ENCODE results near the gene C12orf57. TPM values are rescaled to one million over a fixed set of nuclear protein-coding genes. Genes with fewer than 3 reads are reported as not detected.

C12orf57 gene
- total RNA-seq, 1 experiment from 2014 or later = 112 TPM

GRCh38 chr12:6963016-6963731, 19.4 kb downstream of the C12orf57 start:
- peak; percentile 96 for DNase-seq (ENCODE audit: low spot score)

GRCh38 chr12:6963791-6964413, 20.1 kb downstream of the C12orf57 start:
- peak; percentile 56 for DNase-seq (ENCODE audit: low spot score)

- DNase-seq (ENCODE audit: low spot score) = no peak
These were observed 20.8 kb downstream of the C12orf57 start for GRCh38 chr12:6964605-6965025.

DNA sequence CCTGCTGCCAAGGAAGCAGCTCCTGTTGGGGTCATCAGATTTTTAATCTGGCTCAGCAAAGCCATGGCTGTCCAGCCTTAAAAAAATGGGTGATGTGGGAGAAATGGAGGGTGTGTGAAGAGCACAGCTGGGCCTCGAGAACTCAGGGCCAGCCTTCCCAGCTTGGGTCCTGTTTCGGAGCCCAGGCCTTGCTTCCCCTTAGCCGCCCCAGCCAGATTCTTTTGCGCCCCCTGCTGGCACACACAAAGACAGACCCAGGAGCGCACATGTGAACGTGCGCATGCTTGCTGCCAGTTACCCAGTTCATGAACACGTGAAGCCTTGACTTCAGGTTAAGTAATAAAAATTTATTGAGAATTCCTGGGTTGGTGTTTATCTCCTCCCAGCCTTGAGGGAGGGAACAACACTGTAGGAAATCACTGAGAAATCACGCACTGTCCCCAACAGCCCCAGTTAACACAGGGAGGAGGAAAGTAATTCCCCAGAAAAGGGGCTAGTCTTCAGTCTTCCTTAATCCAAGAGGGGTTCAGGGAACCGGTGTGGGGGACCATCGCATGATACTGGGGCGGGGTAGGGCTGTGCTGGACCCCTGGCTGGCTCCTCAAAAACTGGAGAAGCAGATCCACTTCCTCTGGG, 21.3 kb downstream of the C12orf57 start:
- peak; percentile 90 for DNase-seq (ENCODE audit: low spot score)

DNA sequence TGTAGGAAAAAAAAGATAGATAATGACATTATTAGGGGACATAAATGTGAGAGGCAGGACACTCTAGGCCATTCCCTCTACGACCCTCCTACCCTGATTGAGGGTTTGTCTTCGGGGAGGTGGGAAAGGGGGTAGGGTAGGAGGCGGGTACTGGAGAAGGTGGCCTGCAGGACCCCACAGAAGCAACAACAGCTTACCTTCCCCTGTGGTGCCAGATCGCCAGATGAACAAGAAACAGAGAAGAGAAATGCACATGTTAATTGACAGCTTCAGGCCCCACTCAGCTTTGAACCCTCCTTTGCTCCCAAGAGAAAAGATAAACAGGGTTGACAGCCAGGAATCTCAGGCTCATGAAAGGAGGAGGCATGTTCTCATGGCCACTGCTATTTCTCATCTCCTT, 21.9 kb downstream of the C12orf57 start:
- DNase-seq (ENCODE audit: low spot score) = no peak

DNA sequence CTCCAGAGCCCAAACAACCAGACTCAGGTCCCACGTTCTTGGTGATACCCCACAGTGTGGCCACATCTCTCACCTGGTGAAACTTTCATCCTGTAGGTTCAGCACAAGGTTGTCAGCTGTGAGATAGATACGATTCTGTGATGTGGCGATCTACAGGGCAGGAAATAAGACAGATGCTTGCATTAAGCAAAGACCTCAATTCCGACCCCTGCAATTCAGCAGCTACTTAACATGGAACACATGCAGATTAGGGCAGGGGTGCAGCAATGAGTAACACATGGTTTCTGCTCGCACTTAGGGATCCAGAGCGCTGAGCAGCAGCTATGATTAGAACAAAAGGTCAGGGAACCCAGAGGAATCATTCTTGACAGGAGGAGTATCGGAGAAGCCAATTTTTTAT, 22.5 kb downstream of the C12orf57 start:
- no peak for DNase-seq (ENCODE audit: low spot score)

DNA sequence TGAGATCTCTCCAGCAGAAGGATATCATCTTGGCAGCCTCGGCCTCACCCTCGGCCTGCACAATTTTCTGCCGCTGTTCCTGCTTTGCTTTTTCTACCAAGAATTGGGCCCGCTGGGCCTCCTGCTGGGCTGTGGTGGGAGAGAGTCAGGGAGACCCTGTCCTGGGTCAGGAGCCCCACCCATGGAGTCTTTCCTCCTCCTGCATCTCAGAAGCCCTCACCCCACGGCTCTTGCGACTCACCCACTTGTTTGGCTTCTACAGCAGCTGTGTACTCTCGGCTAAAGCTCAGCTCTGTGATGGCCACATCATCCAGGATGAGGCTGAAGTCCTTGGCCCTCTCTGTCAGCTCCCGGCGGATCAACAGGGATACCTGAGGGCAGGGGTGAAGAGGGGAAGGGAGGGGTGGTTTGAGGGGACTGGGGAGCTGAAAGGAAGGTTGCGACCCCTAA, 23.9 kb downstream of the C12orf57 start:
- no peak for DNase-seq (ENCODE audit: low spot score)

DNA sequence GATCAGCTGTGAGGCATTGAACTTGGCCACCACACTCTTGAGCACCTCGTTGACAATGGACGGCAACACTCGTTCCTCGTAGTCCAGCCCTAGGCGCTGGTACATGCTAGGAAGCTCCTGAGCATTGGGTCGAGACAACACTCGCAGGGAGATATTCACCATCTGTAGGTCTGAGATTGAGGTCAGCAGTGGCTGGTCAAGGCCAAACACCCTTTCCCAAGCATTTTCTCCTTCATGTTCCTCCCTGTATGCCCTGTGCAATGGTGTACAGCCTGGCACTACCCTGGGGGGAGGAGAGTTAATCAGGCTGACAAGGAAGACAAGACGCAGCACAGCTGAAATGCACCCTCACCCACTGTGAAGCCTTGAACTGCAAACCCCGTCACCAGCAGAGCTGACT, 24.6 kb downstream of the C12orf57 start:
- DNase-seq (ENCODE audit: low spot score) = no peak

- no peak for DNase-seq (ENCODE audit: low spot score)
These were observed 26.3 kb downstream of the C12orf57 start for GRCh38 chr12:6970096-6970527.

DNA sequence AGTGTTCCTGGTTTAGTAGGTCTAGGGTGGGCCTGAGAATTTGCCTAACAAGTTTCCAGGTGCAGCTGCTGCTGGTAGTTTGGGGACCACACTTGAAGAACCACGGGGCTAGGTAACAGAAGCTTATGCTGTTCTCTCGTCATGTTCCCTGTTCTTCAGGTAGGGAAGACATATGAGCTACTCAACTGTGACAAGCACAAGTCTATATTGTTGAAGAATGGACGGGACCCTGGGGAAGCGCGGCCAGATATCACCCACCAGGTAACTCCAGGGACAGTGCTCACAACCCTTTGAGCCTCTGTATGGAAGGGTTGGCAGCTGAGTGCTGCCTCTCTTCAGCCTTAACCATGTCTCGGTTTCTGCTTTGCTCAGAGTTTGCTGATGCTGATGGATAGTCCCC, 30.4 kb downstream of the C12orf57 start:
- no peak for DNase-seq (ENCODE audit: low spot score)

GRCh38 chr12:6975297-6976032, 31.6 kb downstream of the C12orf57 start:
- DNase-seq (ENCODE audit: low spot score) = no peak

GRCh38 chr12:6977653-6978052, 33.8 kb downstream of the C12orf57 start:
- DNase-seq (ENCODE audit: low spot score) = no peak

DNA sequence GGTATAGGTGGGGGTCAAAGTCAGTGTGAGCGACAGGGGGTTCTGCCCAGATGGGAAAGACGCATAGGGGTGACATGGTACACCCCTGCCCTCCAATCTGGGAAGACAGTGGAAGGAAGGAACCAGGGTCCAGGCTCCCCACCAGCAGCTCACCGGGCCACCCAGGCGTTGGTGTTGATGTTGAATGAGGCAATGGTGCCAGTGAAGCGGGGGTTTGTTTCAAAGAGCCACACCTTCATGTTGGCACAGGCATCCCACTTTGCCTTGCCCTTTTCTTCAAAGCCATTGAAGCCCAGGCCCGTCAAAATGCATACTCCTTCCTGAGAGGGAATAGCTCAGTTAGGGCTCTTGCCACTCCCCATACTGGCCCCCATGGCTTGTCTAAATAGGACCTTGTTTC, 34.4 kb downstream of the C12orf57 start:
- no peak for DNase-seq (ENCODE audit: low spot score)

DNA sequence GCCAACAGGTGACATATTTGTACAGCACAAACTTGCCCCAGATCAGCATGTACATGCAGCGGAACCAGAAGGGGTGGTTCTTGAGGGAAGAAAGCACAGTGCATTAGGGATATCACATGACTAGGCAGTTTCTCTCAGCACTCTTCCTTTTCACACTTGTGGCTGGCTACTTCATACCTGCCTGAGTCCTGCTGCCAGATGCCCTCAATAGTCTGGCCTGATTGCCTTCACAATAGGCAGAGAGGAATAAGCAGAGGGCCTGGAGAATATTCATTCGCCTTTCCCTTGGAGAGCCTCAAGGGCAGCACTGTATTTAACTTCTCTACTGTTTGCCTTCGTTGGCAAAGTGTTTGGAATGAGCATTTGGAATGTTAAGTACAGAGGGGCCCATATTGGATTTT, 34.8 kb downstream of the C12orf57 start:
- DNase-seq (ENCODE audit: low spot score) = no peak

DNA sequence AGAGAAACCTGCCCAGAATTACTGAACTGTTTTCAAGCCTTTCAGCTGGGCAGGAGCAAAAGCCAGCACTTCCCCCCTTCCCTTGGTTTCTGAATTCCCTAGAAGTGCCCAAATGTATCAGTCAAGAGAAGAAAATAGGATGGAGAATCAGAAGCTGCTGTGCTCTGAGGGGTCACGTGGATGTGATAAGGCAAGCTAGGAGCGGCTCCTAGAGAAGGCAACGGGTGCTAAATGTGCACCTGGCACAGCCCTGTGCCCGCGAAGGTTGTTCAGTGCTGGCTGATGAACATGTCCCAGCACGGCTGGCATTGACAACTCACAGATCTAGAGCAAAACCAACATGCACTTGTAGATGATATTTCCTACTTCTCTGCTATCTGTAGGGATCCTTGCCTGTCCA, 35.2 kb downstream of the C12orf57 start:
- DNase-seq (ENCODE audit: low spot score) = no peak

DNA sequence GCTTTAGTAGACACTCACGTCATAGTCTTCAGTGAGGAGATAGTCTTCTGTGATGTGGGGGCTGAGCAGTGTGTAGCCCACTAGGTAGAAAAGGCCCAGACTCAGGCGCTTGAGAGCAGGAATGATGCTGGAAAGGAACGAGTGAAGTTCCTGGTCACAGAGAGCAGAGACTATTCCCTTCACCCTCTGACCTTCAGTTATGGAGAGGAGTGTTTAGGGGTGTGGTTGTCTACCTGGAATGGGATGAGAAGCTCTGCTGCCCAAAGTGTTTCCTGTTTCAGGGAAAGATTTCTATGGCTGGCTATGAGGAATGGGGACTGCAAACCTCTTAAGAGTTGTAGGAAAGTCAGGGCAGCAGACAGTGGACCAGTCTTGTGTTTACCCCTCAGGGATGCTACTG, 35.6 kb downstream of the C12orf57 start:
- DNase-seq (ENCODE audit: low spot score) = no peak

DNA sequence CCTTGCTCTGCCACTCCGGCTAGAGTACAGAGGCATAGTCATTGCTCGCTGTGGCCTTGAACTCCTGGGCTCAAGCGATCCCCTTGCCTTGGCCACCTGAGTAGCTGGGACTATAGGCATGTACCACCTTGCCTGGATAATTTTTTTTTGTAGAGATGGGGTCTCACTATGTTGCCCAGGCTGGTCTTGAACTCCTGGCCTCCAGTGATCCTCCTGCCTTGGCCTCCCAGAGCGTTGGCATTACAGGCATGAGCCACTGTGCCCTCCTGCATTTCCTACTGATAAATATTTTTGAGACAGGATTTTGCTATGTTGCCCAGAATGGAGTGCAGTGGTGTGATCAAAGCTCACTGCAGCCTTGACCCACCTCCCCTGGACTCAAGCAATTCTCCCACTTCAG, 36.3 kb downstream of the C12orf57 start:
- no peak for DNase-seq (ENCODE audit: low spot score)

DNA sequence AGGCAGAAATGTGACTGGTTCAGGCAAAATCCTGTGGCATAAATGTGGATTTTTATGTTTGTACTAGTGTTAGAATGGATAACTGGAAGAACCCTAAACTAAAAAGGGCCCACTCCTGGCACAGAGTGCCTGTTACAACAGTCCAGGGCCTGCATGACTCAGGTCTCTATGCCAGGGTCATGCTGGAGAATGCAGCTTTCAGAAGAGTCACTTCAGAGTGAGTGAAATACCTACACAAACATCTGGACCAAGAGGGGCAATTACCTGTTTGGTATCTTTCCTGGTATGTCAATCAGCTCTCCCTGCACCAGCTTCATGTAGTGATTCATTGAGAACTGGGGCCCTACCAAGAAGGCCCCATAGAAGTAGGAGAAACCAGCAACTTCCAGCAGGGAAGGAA, 36.9 kb downstream of the C12orf57 start:
- no peak for DNase-seq (ENCODE audit: low spot score)

DNA sequence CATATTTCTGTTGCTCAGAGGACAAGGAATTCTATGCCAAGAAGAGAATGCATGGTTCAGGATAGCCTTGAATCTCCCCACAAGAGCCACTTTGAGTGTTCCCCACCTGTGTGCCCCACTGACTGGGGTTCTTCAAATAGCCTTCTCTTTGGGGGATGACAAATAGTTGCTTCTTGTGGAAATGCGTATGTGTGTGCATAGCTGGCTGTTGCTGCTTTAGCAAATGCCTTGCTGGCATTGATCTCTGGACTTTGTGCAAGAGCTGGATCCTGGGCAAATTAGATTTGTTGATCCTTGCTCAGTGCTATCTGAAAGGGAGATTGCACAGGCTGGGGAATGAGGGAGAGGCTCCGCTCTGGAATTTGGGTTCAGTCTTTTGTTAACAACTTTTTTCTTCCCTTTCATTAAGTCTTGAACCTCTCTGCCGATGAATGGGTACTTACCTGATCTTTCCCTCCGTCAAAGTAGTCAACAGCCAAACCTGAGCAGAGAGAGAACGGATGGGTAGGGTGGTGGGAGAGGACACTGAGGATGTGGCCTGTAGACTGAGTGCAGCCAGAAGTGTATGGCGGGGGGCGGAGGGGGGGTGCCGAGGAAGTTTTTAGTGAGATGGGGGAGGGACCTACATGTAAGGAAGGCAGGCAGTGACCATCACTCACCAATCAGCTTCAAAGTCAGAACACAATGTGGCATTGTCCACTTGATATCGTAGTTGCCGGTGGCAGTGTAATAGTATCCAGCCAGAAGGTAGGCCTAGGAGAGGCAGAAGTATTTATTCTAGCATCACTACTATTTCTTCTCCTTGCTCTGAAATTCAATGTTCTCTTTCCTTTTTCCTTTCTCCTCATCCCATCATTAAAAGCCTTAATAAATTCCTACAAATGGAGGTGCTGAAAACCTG, 37.6 kb downstream of the C12orf57 start:
- DNase-seq (ENCODE audit: low spot score) = no peak

DNA sequence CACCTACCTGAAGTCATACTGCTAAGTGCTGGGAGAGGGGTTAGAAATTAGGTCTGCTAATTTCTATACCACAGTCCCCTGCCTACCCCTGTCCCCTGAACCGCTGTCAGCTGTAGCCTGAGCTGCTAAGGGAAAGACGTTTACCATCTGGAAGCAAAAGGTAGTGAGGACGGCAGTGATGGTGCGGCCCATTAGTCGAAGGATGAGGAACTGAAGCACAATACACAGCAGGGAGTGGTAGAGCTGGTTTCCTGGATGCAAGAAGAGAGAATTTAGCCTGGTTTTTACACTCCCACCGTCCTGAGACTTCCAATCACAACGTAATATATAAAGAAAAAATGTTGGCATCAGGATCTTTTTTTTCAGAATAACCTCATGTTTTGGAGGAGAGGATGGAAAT, 38.7 kb downstream of the C12orf57 start:
- no peak for DNase-seq (ENCODE audit: low spot score)

GRCh38 chr12:6987956-6988553, 44.2 kb downstream of the C12orf57 start:
- DNase-seq (ENCODE audit: low spot score) = no peak

Data from HT-29 (cell line).